HG03342 (cell line): Measurements from ENCODE around the gene PACS1.
"Not testable (repeated sequence)": the region's sequence is repeated elsewhere in the genome, so short reads cannot be mapped to it uniquely, and the experiment has no call there.

Experiments used
- ATAC-seq: cut with Tn5 transposase; IDR thresholded peaks from one replicate; pipeline ENCODE4 v1.9.1; 2021; ENCODE audit warnings: mild to moderate bottlenecking, moderate library complexity; ENCODE audit not compliant: unreplicated experiment

PACS1 gene

GRCh38 chr11:66069715-66070603 lies at the start of gene PACS1:
TSS of gene PACS1 (plus strand) at chr11:66070272. CDS start at chr11:66070487, 215 bp downstream.
- ATAC-seq: peak; percentile 40

- ATAC-seq: no peak
Measured at GRCh38 chr11:66020618-66021357, 49.3 kb upstream of the PACS1 start.

- no peak for ATAC-seq
Measured at GRCh38 chr11:66022401-66023185, 47.5 kb upstream of the PACS1 start.

GRCh38 chr11:66023186-66023440 lies 47.0 kb upstream of the PACS1 start:
- not testable (repeated sequence) for ATAC-seq

- no peak for ATAC-seq
Measured at GRCh38 chr11:66026017-66026529, 44.0 kb upstream of the PACS1 start, which contains the start of gene CATSPER1. TSS of gene CATSPER1 (minus strand) at chr11:66026479. CDS start at chr11:66026379, 100 bp downstream.

GRCh38 chr11:66032957-66033735 lies 36.9 kb upstream of the PACS1 start:
- ATAC-seq: no peak

- no peak for ATAC-seq
Measured at GRCh38 chr11:66035653-66036333, 34.3 kb upstream of the PACS1 start.

- ATAC-seq: no peak
Measured at GRCh38 chr11:66036334-66036710, 33.8 kb upstream of the PACS1 start.

GRCh38 chr11:66037327-66037726 lies 32.7 kb upstream of the PACS1 start:
- no peak for ATAC-seq

- no peak for ATAC-seq
Measured at GRCh38 chr11:66039765-66040164, 30.3 kb upstream of the PACS1 start.

GRCh38 chr11:66042227-66042995 lies 27.7 kb upstream of the PACS1 start:
- no peak for ATAC-seq

GRCh38 chr11:66042996-66043906 lies 26.8 kb upstream of the PACS1 start:
- ATAC-seq: no peak

- no peak for ATAC-seq
Measured at GRCh38 chr11:66044757-66045156, 25.3 kb upstream of the PACS1 start.

- peak; percentile 76 for ATAC-seq
Measured at GRCh38 chr11:66045177-66045639, 24.9 kb upstream of the PACS1 start.

GRCh38 chr11:66046901-66047300 lies 23.2 kb upstream of the PACS1 start:
- no peak for ATAC-seq

- no peak for ATAC-seq
Measured at GRCh38 chr11:66047541-66048365, 22.3 kb upstream of the PACS1 start.
